Stimulated activated naive CD8-positive, alpha-beta T cell treated with anti-CD3 and anti-CD28 coated beads, Interleukin-15, Interleukin-2, amounts not matched to agents 100 U/mL and 50 U/mL, for 24 hours (primary cell): Measurements from ENCODE around the gene GPR152.

ENCODE experiments used
- ATAC-seq: fragments of 150-1000 bp; cut with Tn5 transposase; one replicate; pipeline ENCODE4 v1.10.0; 2021
- DNase-seq: peaks from one replicate; pipeline ENCODE4 v3.0.0; 2021

GPR152 gene

DNA sequence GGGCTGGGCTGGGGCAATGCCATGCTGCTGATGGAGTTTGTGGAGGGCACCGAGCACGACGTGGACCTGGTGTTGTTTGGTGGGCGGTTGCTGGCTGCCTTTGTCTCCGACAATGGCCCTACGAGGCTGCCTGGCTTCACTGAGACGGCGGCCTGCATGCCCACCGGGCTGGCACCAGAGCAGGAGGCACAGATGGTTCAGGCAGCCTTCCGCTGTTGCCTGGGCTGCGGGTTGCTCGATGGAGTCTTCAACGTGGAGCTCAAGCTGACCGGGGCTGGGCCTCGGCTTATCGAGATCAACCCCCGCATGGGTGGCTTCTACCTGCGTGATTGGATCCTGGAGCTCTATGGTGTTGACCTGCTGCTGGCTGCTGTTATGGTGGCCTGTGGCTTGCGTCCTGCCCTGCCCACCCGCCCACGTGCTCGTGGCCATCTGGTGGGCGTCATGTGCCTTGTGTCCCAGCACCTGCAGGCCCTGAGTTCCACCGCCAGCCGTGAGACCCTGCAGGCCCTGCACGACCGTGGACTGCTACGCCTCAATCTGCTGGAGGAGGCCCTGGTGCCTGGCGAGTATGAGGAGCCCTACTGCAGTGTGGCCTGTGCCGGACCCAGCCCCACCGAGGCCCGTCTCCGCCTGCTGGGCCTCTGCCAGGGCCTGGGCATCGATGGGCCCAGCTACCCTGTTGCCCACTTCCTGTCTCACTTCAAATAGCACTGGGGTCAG, 28.5 kb downstream of the GPR152 start:
- no peak for DNase-seq
- ATAC-seq, result no peak

DNA sequence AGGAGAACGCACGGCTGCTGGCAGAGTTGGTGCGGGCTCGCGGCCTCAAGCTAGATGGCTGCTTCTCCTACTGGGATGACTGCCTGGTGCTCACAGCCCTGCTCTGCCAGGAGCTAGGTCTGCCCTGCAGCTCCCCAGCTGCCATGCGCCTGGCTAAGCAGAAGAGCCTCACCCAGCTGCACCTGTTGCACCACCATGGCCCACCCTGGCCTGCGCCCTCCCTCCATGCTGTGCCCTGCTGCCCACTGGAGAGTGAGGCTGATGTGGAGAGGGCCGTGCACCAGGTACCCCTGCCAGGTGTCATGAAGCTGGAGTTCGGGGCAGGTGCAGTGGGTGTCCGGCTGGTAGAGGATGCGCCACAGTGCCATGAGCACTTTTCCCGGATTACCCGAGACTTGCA, 29.1 kb downstream of the GPR152 start:
- ATAC-seq (no peak), DNase-seq (no peak)

DNA sequence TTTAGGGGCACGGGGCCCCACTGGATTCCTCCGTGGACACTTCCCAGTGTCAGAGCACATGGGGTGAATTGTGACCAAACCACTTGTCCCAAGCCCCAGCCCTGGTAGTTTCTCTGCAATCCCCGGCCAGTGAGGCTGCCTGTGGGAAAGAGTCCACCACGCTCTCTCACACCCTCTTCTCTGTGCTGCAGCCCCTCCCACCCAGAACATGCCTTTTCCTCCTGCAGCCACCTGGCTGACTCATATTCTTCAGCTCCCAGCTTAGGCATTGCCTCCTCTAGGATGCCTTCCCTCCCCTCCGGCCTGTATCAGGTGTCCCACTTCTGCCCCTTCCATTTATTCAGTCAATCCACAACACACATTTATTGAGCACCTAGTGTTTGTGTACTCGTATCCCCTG, 29.6 kb downstream of the GPR152 start:
- DNase-seq (no peak), ATAC-seq (no peak)

DNA sequence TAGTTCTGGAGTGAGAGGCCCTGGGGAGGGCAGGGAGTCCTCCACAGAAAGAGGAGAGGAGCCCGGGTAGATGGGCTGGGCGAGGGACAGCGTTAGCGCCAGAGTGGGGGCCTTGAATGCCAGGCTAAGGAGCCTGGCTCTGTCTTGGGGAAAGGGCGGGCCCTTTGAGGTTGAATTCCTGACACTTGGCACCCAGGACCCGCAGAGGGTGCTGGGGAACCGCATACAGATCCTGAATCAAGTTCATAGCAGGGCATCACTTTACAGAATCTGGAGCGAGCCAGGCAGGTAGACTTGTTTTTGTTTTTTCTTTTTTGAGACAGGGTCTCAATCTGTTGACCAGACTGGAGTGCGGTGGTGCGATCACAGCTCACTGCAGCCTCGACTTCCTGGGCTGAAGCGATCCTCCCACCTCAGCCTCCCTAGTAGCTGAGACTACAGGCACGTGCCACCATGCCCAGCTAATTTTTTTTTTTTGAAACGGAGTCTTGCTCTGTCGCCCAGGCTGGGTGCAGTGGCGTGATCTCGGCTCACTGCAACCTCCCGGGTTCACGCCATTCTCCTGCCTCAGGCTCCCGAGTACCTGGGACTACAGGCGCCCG, 31.0 kb downstream of the GPR152 start:
- ATAC-seq, result no peak
- no peak for DNase-seq

DNA sequence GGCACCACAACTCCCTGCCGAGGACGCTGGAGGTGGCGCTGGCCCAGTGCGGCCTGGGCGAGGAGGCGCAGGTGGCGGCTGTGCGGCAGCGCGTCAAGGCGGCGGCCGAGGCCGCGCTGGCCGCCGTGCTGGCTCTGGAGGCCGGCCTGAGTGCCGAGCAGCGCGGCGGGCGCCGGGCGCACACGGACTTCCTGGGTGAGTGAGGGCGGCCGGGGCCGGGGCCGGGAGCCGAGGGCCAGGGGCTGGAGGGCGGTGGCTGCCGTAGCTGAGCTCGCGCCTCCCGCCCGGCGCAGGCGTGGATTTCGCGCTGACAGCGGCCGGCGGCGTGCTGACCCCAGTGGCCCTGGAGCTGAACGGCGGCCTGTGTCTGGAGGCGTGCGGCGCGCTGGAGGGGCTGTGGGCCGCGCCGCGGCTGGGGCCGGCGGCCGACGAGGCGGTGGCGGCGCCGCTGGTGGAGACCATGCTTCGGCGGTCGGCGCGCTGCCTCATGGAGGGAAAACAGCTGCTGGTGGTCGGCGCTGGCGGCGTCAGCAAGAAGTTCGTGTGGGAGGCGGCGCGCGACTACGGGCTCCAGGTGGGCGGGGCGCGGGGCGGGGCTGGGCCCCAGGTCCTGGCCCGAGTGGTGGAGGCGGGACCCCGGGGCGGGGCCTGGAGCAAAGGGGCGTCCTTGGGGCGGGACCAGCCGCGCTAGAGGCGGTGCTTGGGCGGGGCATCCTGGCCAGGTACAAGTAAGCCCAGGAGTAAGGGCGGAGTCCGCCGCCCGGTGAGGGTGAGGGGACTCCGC, 31.7 kb downstream of the GPR152 start:
- DNase-seq, result peak; percentile 100

DNA sequence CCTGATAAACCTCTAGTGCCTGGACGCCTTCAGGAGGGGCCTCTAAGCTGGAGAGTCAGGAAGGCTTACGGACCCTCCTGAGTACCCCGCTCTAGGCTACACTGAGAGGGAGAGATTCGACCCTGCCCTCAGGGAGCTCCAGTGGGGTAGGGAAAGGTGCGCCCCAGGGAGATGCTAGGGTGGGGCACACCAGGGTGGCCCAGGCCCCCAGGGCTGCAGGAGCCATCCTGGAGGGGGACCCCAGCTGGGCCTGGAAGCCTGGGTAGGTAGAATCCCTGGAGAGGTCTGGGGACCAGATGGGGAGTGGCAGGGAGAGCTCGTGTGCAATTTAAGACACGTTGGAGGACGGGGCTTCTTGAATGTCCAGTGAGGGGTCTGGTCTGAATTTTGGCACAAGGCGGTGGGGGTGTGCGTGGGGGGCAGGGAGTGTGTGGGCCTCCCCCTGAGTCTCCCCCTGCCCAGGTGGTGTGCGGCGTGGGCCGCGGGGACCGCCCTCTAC, 32.3 kb downstream of the GPR152 start:
- ATAC-seq, result no peak
- peak; percentile 17 for DNase-seq

More for the DNA sequence above, 31.7 kb downstream of the GPR152 start:
- peak; percentile 91 for ATAC-seq

DNA sequence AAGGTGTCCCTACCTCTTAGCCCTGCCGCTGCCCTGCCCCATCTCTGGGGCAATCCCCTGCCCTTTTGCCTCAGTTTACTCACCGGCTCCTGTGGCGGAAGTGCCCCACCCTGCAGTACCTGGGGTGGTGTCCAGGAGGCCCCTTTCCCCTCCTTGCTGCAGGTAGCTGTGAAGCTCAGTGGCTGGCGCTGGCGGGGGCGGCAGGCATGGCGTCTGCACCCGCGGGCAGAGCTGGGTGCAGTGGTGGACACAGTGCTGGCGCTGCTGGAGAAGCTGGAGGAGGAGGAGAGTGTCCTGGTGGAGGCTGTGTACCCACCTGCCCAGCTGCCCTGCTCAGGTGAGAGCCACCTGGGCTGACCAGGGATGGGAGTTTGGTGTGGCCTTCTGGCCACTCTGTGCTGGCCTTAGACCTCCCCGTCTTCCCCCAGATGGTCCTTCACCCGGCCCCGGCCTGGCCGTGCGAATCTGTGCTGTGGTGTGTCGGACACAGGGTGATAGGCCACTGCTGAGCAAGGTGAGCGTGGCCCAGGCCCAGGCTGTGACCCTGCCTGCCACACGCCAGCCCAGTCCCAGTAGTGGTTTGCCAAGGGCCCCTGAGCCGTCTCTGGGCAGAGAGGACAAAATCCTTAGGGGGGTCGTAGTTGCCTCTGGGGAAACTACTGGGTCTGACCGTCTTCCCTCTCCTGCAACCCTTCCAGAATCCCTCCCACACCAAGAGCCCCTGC, 33.0 kb downstream of the GPR152 start:
- ATAC-seq (no peak), DNase-seq (peak; percentile 39)

DNA sequence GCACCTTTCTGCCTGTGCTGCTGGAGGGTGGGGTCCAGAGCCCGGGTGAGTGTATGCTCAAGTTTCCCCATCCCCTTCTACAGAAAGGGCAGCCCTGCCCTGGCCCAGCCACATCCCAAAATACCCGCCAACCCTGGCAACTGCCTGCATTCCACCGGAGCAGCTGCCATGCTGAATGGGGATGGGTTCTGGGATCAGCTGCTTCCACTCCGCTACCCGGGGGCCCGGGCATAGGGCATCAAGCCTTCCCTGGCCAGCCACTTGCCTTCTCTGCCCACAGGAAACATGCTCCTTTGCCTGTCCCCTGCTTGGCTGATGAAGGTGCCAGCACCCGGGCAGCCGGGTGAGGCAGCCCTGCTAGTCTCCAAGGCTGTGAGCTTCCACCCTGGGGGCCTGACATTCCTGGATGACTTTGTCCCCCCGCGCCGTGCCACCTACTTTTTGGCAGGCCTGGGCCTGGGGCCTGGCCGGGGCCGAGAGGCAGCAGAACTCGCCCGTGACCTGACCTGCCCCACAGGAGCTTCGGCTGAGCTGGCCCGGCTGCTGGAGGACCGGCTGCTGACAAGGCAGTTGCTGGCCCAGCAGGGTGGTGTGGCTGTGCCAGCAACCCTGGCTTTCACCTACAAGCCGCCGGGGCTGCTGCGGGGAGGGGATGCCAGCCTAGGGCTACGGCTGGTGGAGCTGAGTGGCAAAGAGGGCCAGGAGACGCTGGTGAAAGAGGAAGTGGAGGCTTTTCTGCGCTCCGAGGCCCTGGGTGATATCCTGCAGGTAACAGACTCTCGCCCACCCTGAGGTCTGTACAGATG, 33.9 kb downstream of the GPR152 start:
- no peak for ATAC-seq
- peak; percentile 55 for DNase-seq

DNA sequence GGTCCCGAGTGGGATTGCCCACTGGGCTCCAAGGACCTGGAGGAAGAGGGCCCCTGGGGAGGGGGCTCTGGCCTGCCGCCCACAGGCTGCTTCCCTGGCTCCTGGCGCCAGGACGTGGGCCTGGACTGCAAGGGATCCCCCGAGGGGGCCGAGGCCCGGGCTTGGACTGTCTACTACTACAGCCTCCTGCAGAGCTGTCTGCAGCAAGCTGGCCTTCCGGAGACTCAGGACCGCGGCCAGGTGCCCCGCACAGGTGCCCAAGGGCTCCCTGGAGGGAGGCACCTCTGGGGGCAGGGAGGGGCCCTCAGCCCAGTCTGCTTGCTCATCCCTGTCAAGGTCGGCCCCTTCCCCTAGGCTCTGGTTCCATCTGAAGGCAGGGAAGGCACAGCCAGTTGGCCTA, 35.1 kb downstream of the GPR152 start:
- ATAC-seq (no peak), DNase-seq (no peak)

DNA sequence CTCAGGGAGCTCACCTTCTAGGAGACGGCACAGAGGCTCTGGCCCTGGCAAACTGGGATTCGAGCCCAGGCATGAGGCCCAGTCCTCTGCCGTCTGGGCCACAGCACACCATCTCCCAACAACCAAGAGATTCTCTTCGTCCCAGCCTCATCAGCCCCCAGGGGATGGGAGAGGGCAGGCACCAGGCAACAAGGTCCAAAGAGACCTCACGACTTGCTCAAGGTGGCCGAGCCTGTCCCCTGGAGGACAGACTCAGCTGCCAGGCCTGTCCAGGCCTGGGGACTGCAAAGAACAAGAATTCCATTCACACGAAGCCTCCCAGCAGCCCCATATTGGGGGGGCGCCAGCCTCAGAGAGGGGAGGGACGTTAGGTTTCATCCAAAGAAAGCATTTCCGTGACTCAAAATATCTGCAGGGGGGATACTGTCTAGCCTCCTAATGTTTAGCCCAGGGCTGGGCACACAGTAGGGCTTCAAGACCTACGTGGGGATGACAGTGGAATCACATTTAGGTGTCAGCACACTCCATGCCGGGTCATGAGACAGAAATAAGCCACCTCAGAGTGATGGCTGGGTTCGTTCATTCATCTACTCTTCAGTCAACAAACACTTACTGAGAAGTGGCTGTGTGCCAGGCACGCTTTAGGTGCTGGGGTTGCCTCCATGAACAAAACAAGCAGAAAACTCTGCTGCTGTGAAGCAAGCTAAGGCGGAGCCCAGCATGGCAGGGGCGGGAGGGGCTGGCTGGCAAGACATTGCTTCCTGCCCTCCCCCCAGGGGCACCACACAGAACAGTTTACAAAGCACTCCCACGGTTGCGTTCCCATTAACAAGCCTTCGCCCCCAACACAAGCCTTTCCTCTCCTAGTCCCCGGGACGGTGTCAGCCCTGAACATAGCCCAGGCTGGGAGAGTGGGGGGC, 35.9 kb downstream of the GPR152 start:
- ATAC-seq (no peak), DNase-seq (peak; percentile 62)

DNA sequence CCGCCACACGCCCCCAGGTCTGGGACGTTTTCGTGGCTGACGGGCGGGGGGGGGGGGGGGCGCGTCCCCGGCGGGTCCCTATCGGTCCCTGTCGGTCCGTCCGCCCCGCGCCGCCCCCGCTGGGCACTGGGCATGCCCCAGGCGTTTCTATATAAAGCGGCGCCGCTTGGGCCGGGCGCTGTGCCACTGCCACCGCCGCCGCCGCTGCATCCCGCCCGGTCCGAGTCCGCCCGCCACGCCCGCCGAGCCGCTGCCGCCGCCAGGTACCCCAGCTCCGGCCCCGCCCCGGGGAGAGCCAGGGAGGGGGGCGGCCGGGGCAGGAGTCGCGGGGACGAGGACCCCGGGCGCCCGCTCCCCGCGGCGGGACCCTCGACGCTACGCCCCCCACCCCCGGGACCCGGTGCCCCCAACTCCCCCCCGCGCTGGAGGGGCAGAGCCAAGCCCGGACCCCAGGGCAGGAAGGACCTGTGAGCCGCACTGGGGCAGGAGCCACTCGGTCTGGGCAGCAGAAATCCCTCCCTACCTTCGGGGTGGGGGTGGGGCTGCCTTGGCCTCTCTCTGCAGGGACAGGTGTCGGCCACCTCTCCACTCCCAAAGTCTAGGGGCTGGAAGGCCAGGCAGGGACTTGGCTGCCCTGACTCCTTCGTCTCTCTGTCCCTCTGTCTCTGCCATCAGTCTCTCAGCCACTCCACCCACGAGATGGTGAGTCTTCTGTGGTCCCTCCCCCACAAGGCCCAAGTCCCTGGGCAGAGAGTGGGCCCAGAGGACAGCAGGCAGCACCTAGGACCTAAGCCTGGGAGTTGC, 36.8 kb downstream of the GPR152 start, which contains the start of gene CARNS1:
Gene CARNS1, plus strand, starts transcription at position 178 of the 804 bp plus-strand sequence. Its CDS starts 522 bp downstream, at position 700.
- ATAC-seq (no peak), DNase-seq (peak; percentile 30)

DNA sequence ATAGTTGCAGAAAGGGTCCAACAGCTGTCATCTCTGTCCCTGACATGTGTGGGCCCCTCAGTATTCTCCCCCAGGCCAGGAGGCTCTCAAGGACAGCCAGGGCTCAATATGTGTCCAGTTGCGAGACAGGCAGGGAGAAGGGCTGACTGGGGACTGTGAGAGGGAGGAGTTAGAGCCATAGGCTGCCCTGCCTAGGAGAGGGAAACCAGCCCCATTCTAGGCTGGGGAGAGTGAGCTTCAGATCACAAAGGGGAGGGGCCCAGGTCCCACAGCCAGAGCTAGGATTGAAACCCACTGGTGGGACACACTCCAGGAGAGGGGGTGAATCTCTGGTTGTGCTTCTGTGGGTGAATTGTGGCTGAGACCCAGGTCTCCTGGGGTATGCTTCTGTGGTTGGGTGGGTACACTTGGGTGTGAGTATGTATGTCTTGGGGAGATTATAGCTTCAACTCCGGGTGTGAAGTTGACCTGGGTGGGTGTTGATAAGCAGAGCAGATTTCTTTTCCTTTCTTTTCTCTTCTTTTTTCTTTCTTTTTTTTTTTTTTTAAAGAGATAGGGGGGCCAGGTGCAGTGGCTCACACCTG, 39.2 kb downstream of the GPR152 start:
- no peak for DNase-seq
- no peak for ATAC-seq

DNA sequence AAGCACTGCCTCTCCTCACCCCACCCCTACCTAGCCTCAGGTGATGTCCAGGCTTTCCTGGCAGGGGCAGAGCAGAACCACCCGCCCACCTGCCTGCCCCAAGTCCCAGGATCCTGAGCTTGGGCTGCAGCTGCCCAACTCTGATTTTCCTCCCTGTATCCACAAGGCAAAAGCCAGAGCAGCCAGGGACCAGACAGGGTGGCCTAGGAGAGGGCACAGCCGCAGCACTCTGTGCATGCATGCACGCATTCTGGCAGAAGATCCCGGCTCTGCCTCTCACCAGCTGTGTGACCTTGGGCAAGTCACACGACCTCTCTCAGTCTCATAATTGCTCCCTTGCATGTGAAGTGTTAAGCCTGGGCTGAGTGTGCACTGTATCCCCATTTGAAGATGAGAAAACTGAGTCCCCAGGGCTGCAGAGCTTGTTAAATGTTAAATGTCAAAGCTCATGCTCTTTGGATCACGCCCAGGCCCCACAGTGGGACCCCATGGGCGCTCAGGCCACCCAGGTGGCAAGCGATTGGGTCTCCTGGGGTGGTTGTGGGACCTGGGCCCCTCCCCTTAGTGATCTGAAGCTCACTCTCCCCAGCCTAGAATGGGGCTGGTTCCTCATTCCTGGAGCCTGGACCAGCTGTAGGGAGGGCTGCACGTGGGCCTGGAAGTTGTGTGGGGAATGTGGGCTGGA, 39.9 kb downstream of the GPR152 start:
- no peak for DNase-seq
- ATAC-seq, result no peak

DNA sequence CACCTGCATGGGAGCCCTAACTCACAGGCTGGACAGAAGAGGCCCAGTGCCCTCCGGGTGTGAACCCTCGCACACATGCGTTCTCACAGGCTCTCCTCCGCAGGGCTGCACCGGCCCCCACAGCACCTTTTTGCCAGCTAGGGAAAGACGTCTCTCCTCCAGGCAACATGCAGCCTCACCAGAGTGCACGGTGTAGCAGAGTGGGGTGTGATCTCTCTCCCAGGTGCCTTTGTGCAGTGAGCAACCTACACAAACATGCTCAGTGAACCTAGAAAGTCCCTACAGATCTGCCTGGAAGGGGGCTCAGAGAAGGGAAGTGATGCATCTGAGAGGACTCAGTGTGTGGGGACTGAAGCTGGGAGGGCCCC, 40.8 kb downstream of the GPR152 start:
- ATAC-seq, result no peak
- peak; percentile 27 for DNase-seq

DNA sequence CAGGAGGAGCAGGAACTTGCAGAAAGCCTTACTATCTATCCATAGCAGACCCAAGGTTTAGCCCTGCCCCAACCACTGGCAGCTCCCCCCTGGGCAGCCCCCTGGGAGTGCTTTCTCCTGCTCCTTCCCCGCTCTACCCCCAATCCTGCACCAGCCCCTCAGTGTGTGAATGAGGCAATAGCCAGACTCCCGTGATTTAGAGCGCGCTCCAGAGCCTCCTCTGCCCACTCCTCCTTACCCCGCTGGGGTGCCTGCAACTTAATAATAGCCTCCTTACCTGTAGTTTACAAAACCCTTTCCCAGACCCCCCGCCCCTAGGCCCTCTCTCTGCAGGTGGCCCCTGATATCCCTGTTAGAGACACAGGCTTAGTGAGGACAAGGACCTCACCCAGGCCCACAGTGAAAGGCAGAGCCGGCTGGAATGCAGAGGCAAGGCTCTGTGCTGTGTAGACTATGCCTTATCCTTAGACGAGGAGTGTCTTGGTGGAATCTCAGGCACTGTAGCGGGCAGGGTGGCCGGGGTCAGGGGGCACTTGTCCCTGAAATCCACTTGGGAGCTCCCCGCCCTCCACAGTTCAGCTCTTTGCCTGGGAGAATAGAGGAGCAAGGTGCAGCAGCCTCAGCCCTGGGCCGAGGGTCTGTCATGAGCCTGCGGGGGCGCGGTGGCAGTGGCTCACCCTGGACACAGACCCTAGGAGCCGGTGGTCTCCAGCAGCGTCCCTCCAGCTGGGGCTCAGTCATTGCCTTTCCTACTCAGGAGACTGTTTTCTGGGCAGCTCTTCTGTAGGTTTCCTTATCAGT, 41.3 kb downstream of the GPR152 start:
- DNase-seq, result no peak
- no peak for ATAC-seq

DNA sequence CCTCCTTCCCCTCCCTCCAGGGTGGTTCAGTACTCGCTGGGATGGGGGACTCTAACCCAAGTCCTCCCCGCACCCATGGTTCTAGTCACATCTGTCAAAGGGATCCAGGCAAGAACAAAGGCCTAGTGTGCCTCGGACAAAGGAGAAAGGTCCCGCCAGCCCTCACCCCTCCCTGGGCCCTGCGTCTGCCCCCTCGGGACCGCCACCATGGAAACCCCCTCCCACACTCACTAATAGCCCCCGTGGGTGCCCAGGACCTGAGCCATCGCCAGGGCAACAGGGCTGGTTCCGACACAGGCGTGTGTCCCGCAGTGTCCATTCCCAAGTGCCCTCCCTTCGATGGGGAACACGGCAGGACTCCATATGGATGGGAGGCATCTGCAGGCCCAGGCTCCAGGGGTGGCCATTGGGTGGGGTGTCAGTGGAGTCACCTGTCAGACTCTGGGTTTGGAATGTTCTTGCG, 42.1 kb downstream of the GPR152 start:
- ATAC-seq (no peak), DNase-seq (no peak)

DNA sequence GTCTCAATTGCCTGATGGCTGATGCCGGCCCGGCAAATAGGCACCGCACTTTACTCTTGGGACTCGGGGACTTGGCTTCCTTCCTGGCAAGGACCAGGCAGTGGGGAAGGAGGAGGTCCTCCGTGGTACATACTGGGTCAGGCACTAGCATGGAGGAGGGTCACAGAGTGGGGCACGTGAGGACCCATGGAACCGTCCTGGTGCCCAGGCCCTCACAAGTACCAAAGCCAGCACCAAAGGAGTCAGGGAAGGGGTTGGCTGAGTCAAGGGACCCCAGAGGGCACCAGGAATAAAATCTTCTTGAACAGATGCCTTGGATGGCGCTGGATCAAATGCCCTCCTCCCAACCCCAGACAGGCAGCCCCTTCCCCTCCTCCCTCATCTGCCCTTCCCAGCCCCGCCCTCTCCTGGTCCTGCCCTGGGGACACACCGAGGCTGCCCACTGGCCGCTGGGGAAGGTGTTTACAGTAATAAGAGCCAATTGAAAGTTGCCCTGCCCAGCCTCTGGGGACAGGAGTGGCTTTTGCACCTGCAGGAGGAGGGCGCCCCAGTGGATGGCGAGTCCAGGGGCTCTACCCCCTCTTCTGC, 42.7 kb downstream of the GPR152 start:
- DNase-seq (peak; percentile 46), ATAC-seq (no peak)
